ENCODE data around the gene HNF4A.

The HNF4A gene

DNA sequence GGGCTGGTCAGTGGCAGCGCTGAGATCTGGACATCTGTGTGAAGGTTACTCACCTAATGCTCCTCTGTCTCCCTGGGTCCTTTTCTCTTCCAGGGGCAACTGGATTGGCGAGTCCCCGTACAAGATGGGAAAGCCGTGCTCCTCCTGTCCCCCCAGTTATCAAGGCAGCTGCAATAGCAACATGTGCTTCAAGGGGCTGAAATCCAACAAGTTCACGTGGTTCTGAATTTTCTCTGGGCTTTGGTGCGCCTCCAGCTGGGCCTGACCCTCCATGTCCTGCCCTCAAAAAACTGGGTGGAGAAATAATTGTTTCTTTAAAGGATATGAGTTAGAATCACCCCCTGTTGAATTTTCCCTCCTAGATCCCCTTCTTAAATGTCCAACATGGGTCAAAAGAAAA lies 4.9 kb upstream of the HNF4A start:
- Histone ChIP-seq H2AFZ (ENCODE audit: low read length) (no peak overlapping the region), H3K27me3 (ENCODE audit: insufficient read depth, low read length) (no peaks in the 10 kb centered on the region; the same call in 1 of the 2 replicates), H3K9me3 (ENCODE audit: low read length) (no peaks in the 10 kb centered on the region), H3K9me2 (ENCODE audit: low read depth, low read length) (no peaks in the 10 kb centered on the region), H3K9ac (ENCODE audit: low read length) (no peak overlapping the region), H4K20me1 (ENCODE audit: insufficient read depth, low read length) (no peaks in the 10 kb centered on the region), H3K4me1 (ENCODE audit: insufficient read depth, low read length, severe bottlenecking) (no peaks in the 10 kb centered on the region), H3K27ac (ENCODE audit: low read depth, low read length, poor library complexity, severe bottlenecking) (no peak overlapping the region), H3K4me2 (ENCODE audit: low read length) (no peak overlapping the region), H3K4me3 (ENCODE audit: low read depth, low read length, poor library complexity, severe bottlenecking) (no peak overlapping the region), H3K36me3 (ENCODE audit: insufficient read depth, low read length) (no peaks in the 10 kb centered on the region), H3F3A (ENCODE audit: insufficient read depth, low read length) (no peaks in the 10 kb centered on the region), H3K79me2 (ENCODE audit: insufficient read depth, low read length) (no peaks in the 10 kb centered on the region)
- TF ChIP-seq EZH2 (IDR thresholded peaks at IDR 0.05; ENCODE audit: borderline replicate concordance, low read length), result no peak
- TF ChIP-seq, protein P1, sequence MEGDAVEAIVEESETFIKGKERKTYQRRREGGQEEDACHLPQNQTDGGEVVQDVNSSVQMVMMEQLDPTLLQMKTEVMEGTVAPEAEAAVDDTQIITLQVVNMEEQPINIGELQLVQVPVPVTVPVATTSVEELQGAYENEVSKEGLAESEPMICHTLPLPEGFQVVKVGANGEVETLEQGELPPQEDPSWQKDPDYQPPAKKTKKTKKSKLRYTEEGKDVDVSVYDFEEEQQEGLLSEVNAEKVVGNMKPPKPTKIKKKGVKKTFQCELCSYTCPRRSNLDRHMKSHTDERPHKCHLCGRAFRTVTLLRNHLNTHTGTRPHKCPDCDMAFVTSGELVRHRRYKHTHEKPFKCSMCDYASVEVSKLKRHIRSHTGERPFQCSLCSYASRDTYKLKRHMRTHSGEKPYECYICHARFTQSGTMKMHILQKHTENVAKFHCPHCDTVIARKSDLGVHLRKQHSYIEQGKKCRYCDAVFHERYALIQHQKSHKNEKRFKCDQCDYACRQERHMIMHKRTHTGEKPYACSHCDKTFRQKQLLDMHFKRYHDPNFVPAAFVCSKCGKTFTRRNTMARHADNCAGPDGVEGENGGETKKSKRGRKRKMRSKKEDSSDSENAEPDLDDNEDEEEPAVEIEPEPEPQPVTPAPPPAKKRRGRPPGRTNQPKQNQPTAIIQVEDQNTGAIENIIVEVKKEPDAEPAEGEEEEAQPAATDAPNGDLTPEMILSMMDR (IDR thresholded peaks at IDR 0.05; ENCODE audit: low read length), result no peak

DNA sequence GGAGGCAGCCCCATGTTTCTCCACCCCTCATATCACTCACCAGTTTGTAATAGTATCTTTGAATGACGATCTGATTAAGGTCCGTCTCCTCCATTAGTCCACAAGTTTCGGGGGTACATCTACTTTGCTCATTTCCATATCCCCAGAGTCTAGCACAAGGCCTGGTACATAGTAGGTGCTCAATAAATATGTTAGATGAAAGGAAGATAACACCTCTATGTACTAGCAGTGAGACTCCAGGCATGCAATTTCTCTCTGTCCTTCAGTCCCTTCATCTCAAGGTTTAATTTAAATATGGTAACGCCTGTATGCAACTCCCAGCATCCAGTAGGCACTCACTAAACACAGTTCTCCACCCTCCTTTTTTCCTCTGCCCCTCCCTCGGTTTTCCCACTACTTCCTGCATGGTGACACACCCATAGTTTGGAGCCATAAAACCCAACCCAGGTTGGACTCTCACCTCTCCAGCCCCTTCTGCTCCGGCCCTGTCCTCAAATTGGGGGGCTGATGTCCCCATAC lies 461 bp upstream of the HNF4A start:
- Histone ChIP-seq H3K4me2 (ENCODE audit: low read length) (no peak overlapping the region), H4K20me1 (ENCODE audit: insufficient read depth, low read length) (no peaks in the 10 kb centered on the region), H3K36me3 (ENCODE audit: insufficient read depth, low read length) (no peaks in the 10 kb centered on the region), H3K9me2 (ENCODE audit: low read depth, low read length) (no peaks in the 10 kb centered on the region), H3K27me3 (ENCODE audit: insufficient read depth, low read length) (0 out of 2 replicates have a peak, but pooled peaks cover 3% of the 10 kb centered on the region), H3K9me3 (ENCODE audit: low read length) (no peaks in the 10 kb centered on the region), H3K4me3 (ENCODE audit: low read depth, low read length, poor library complexity, severe bottlenecking) (no peak overlapping the region), H3K9ac (ENCODE audit: low read length) (no peak overlapping the region), H3K27ac (ENCODE audit: low read depth, low read length, poor library complexity, severe bottlenecking) (no peak overlapping the region), H3F3A (ENCODE audit: insufficient read depth, low read length) (no peaks in the 10 kb centered on the region), H3K79me2 (ENCODE audit: insufficient read depth, low read length) (no peaks in the 10 kb centered on the region), H2AFZ (ENCODE audit: low read length) (no peak overlapping the region), H3K4me1 (ENCODE audit: insufficient read depth, low read length, severe bottlenecking) (no peaks in the 10 kb centered on the region)
- no peak for TF ChIP-seq EZH2 (IDR thresholded peaks at IDR 0.05; ENCODE audit: borderline replicate concordance, low read length)
- TF ChIP-seq, protein P1 (IDR thresholded peaks at IDR 0.05; ENCODE audit: low read length), result no peak

DNA sequence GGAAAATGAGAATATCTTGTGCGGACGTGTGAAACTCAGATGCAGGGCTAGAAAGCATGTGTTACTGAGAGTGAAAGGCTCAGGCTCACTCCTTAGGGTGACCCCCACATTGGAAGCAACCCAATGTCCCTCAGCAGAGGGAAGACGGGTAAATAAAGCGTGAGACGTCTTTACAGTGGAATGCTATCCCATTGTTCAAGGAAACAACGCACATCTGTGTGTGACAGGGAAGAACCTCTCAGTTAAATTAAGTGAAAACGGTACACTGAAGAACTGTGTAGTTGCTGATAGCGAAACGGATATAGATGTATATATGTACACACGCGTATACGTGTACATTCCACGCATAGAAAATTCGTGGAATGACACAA lies 839 bp downstream of the HNF4A start:
- no peaks in the 10 kb centered on the region for H3K36me3 ChIP-seq (ENCODE audit: insufficient read depth, low read length)
- no peaks in the 10 kb centered on the region for H3K9me2 ChIP-seq (ENCODE audit: low read depth, low read length)
- H3K4me2 ChIP-seq (ENCODE audit: low read length), result no peak overlapping the region
- H3K9me3 ChIP-seq (ENCODE audit: low read length), result no peaks in the 10 kb centered on the region
- H2AFZ ChIP-seq (ENCODE audit: low read length), result no peak overlapping the region
- H3K79me2 ChIP-seq (ENCODE audit: insufficient read depth, low read length), result no peaks in the 10 kb centered on the region
- H3K27me3 ChIP-seq (ENCODE audit: insufficient read depth, low read length), result 0 out of 2 replicates have a peak, but pooled peaks cover 3% of the 10 kb centered on the region
- no peak for TF ChIP-seq EZH2 (IDR thresholded peaks at IDR 0.05; ENCODE audit: borderline replicate concordance, low read length)
- TF ChIP-seq, protein P1 (IDR thresholded peaks at IDR 0.05; ENCODE audit: low read length), result no peak
- no peaks in the 10 kb centered on the region for H3K4me1 ChIP-seq (ENCODE audit: insufficient read depth, low read length, severe bottlenecking)
- no peaks in the 10 kb centered on the region for H3F3A ChIP-seq (ENCODE audit: insufficient read depth, low read length)
- no peak overlapping the region for H3K27ac ChIP-seq (ENCODE audit: low read depth, low read length, poor library complexity, severe bottlenecking)
- no peaks in the 10 kb centered on the region for H4K20me1 ChIP-seq (ENCODE audit: insufficient read depth, low read length)
- H3K4me3 ChIP-seq (ENCODE audit: low read depth, low read length, poor library complexity, severe bottlenecking), result no peak overlapping the region
- H3K9ac ChIP-seq (ENCODE audit: low read length), result no peak overlapping the region

Measured in OCI-LY1 (cell line).